Lower lobe of right lung (tissue), 2 donors: ENCODE data around the gene ESYT2. TPM values are rescaled to one million over a fixed set of nuclear protein-coding genes. Genes with fewer than 3 reads are reported as not detected.
A peak's percentile ranks its signal among the peaks of the same experiment; 100 is the strongest.

Source experiments
- ATAC-seq, 2 donors: fragments of 200-7000 bp; cut with Tn5 transposase; one replicate each; pipeline ENCODE4 v1.9.1; 2020 to 2022; ENCODE audit warnings: mild to moderate bottlenecking in 2 of 2, moderate library complexity in 2 of 2
- DNase-seq: peaks from one replicate; pipeline ENCODE4 v3.0.0-alpha.2; 2020
- H3K27ac ChIP-seq: fragments of 200-600 bp; one replicate; pipeline ENCODE4 v1.8.0; 2022
- H3K27me3 ChIP-seq: fragments of 200-600 bp; one replicate; pipeline ENCODE4 v1.8.0; 2022; ENCODE audit warnings: low read depth
- H3K36me3 ChIP-seq: fragments of 200-600 bp; one replicate; pipeline ENCODE4 v1.8.0; 2022; ENCODE audit warnings: mild to moderate bottlenecking
- H3K4me1 ChIP-seq: fragments of 200-600 bp; one replicate; pipeline ENCODE4 v1.8.0; 2022
- H3K4me3 ChIP-seq: fragments of 200-600 bp; one replicate; pipeline ENCODE4 v1.8.0; 2022; ENCODE audit warnings: mild to moderate bottlenecking
- H3K9me3 ChIP-seq: fragments of 200-600 bp; one replicate; pipeline ENCODE4 v1.8.0; 2022
- CTCF ChIP-seq: fragments of 200-600 bp; IDR thresholded peaks from one replicate; pipeline ENCODE4 v1.8.0; 2022; ENCODE audit warnings: antibody characterized with exemption, mild to moderate bottlenecking
- intact Hi-C: fragments of 100-400 bp; cut with DNase I; formaldehyde crosslinking; loops from one replicate; pipeline ENCODE4 v1.11.0; 2022
- total RNA-seq: library from RNA; stranded (reverse); fragmentation: NEBNext Ultra II Directional; extraction: Animal tissue kit (Norgen Biotek cat#: 25700); gene quantifications from one replicate; pipeline ENCODE4 v1.2.1, GENCODE V29; 2021
- donor health status: DM: no; HTN: yes; CAD: no; lungs with severe emphysema.

ESYT2 gene
- total RNA-seq, 1 donor from 2014 or later: 55.5 TPM

GRCh38 chr7:158741294-158741666 is 88.0 kb downstream of the ESYT2 start:
- H3K4me3 ChIP-seq: no peak overlapping the region
- TF ChIP-seq CTCF: no peak
- H3K27ac ChIP-seq: no peak overlapping the region
- H3K9me3 ChIP-seq: no peaks in the 10 kb centered on the region
- ATAC-seq (no peak), DNase-seq (no peak)
- H3K27me3 ChIP-seq: no peaks in the 10 kb centered on the region
- H3K4me1 ChIP-seq: peaks cover 12% of the 10 kb centered on the region
- H3K36me3 ChIP-seq: peaks cover 94% of the 10 kb centered on the region
- intact Hi-C loops: no loop called here

GRCh38 chr7:158740657-158741293 is 88.5 kb downstream of the ESYT2 start:
- no peak for DNase-seq
- intact Hi-C loops: no loop called here
- H3K36me3 ChIP-seq: peaks cover 94% of the 10 kb centered on the region
- no peak for TF ChIP-seq CTCF
- peaks cover 12% of the 10 kb centered on the region for H3K4me1 ChIP-seq
- H3K27me3 ChIP-seq: no peaks in the 10 kb centered on the region
- ATAC-seq: peak in 1 of 2 donors; percentile 18
- no peak overlapping the region for H3K4me3 ChIP-seq
- peak overlapping the region; percentile 13 for H3K27ac ChIP-seq
- no peaks in the 10 kb centered on the region for H3K9me3 ChIP-seq

GRCh38 chr7:158740013-158740656 is 89.2 kb downstream of the ESYT2 start:
- H3K4me1 ChIP-seq: peaks cover 12% of the 10 kb centered on the region
- peaks cover 95% of the 10 kb centered on the region for H3K36me3 ChIP-seq
- H3K4me3 ChIP-seq: no peak overlapping the region
- H3K27ac ChIP-seq: peak overlapping the region; percentile 19
- no peak for TF ChIP-seq CTCF
- H3K27me3 ChIP-seq: no peaks in the 10 kb centered on the region
- DNase-seq: no peak
- ATAC-seq: peak; percentile 57 to 72
- H3K9me3 ChIP-seq: no peaks in the 10 kb centered on the region
- intact Hi-C loops: no loop called here

- no peak for DNase-seq
- H3K9me3 ChIP-seq: no peaks in the 10 kb centered on the region
- intact Hi-C loops: no loop called here
- H3K36me3 ChIP-seq: peaks cover 95% of the 10 kb centered on the region
- no peak overlapping the region for H3K4me3 ChIP-seq
- H3K27ac ChIP-seq: no peak overlapping the region
- TF ChIP-seq CTCF: no peak
- ATAC-seq: no peak
- no peaks in the 10 kb centered on the region for H3K27me3 ChIP-seq
- H3K4me1 ChIP-seq: peaks cover 12% of the 10 kb centered on the region
These were observed 90.5 kb downstream of the ESYT2 start for GRCh38 chr7:158738841-158739240.

- Histone ChIP-seq H3K36me3 (peaks cover 84% of the 10 kb centered on the region), H3K27me3 (no peaks in the 10 kb centered on the region), H3K27ac (no peak overlapping the region), H3K9me3 (no peaks in the 10 kb centered on the region), H3K4me3 (no peak overlapping the region), H3K4me1 (peaks cover 12% of the 10 kb centered on the region)
- ATAC-seq: no peak
- no peak for DNase-seq
- intact Hi-C loops: no loop called here
- TF ChIP-seq CTCF: no peak
These were observed 92.1 kb downstream of the ESYT2 start for GRCh38 chr7:158737064-158737695.
